H9 (cell line): Measurements from ENCODE around the gene SCN3A. TPM values are rescaled to one million over a fixed set of nuclear protein-coding genes. Genes with fewer than 3 reads are reported as not detected.

Experiments
- DNase-seq: peaks from one replicate; pipeline ENCODE4 v3.0.0-alpha.2; 2017
- H2AFZ ChIP-seq: one replicate; pipeline ENCODE4 v1.6.1; 2013; ENCODE audit warnings: mild to moderate bottlenecking, low read length, control low read depth, moderate library complexity
- H2AK5ac ChIP-seq: 2 replicates; pipeline ENCODE4 v1.6.1; 2013; ENCODE audit warnings: low read length, control low read depth, mixed read lengths; ENCODE audit not compliant: insufficient read length
- H2BK120ac ChIP-seq: one replicate; pipeline ENCODE4 v1.6.1; 2013; ENCODE audit warnings: low read depth, mild to moderate bottlenecking, low read length, control low read depth, inconsistent platforms; ENCODE audit not compliant: poor library complexity, severe bottlenecking
- H2BK12ac ChIP-seq: 2 replicates; pipeline ENCODE4 v1.6.1; 2013; ENCODE audit warnings: low read length, control low read depth, mixed read lengths, low read depth; ENCODE audit not compliant: insufficient read length
- H2BK15ac ChIP-seq: 2 replicates; pipeline ENCODE4 v1.6.1; 2013; ENCODE audit warnings: low read depth, low read length, control low read depth
- H2BK20ac ChIP-seq: one replicate; pipeline ENCODE4 v1.6.1; 2013; ENCODE audit warnings: low read depth, mild to moderate bottlenecking, low read length, control low read depth, inconsistent platforms; ENCODE audit not compliant: poor library complexity, severe bottlenecking
- H2BK5ac ChIP-seq: 2 replicates; pipeline ENCODE4 v1.6.1; 2013; ENCODE audit warnings: low read length, control low read depth, mixed read lengths; ENCODE audit not compliant: insufficient read length
- H3K14ac ChIP-seq: 2 replicates; pipeline ENCODE4 v1.6.1; 2013; ENCODE audit warnings: low read length, control low read depth; ENCODE audit not compliant: insufficient read depth
- H3K18ac ChIP-seq: 2 replicates; pipeline ENCODE4 v1.6.1; 2013; ENCODE audit warnings: low read depth, mild to moderate bottlenecking, mixed read lengths, low read length, control low read depth; ENCODE audit not compliant: insufficient read length
- H3K23ac ChIP-seq: 2 replicates; pipeline ENCODE4 v1.6.1; 2013; ENCODE audit warnings: low read length, control low read depth, mixed read lengths, low read depth; ENCODE audit not compliant: insufficient read length
- H3K23me2 ChIP-seq: 2 replicates; pipeline ENCODE4 v1.6.1; 2013; ENCODE audit warnings: low read depth, mild to moderate bottlenecking, mixed read lengths, low read length, control low read depth; ENCODE audit not compliant: insufficient read length, poor library complexity, severe bottlenecking
- H3K27ac ChIP-seq: 2 replicates; pipeline ENCODE4 v1.5.1; 2013; ENCODE audit warnings: low read length, control low read depth, mixed read lengths, low read depth; ENCODE audit not compliant: insufficient read length
- H3K27me3 ChIP-seq: 2 replicates; pipeline ENCODE4 v1.6.1; 2013; ENCODE audit warnings: low read length, control low read depth, inconsistent platforms; ENCODE audit not compliant: insufficient read depth
- H3K4ac ChIP-seq: 2 replicates; pipeline ENCODE4 v1.6.1; 2013; ENCODE audit warnings: low read depth, mild to moderate bottlenecking, control low read depth, inconsistent platforms, low read length, moderate library complexity
- H3K4me1 ChIP-seq: 2 replicates; pipeline ENCODE4 v1.6.1; 2013; ENCODE audit warnings: low read length, control low read depth, inconsistent platforms; ENCODE audit not compliant: insufficient read depth
- H3K4me2 ChIP-seq: 2 replicates; pipeline ENCODE4 v1.6.1; 2013; ENCODE audit warnings: low read length, control low read depth, mixed read lengths; ENCODE audit not compliant: insufficient read length, insufficient read depth
- H3K56ac ChIP-seq: 2 replicates; pipeline ENCODE4 v1.6.1; 2013; ENCODE audit warnings: low read depth, mild to moderate bottlenecking, mixed read lengths, low read length, control low read depth; ENCODE audit not compliant: insufficient read length
- H3K79me1 ChIP-seq: 2 replicates; pipeline ENCODE4 v1.6.1; 2013; ENCODE audit warnings: low read depth, mild to moderate bottlenecking, moderate library complexity, low read length, control low read depth, inconsistent platforms; ENCODE audit not compliant: insufficient read depth, poor library complexity, severe bottlenecking
- H3K79me2 ChIP-seq: 2 replicates; pipeline ENCODE4 v1.6.1; 2013; ENCODE audit warnings: low read length, control low read depth, inconsistent platforms; ENCODE audit not compliant: insufficient read depth
- H3K9ac ChIP-seq: 2 replicates; pipeline ENCODE4 v1.6.1; 2013; ENCODE audit warnings: low read length, control low read depth, mixed read lengths; ENCODE audit not compliant: insufficient read length; ENCODE audit errors: extremely low read depth
- H3K9me3 ChIP-seq: one replicate; pipeline ENCODE4 v1.6.1; 2013; ENCODE audit warnings: low read depth, low read length, inconsistent platforms; ENCODE audit not compliant: control insufficient read depth
- H3T11ph ChIP-seq: one replicate; pipeline ENCODE4 v1.6.1; 2013; ENCODE audit warnings: mild to moderate bottlenecking, low read length, control low read depth, inconsistent platforms
- H4K20me1 ChIP-seq: one replicate; pipeline ENCODE4 v1.6.1; 2013; ENCODE audit not compliant: control insufficient read depth, insufficient read length, insufficient read depth
- H4K5ac ChIP-seq: 2 replicates; pipeline ENCODE4 v1.6.1; 2013; ENCODE audit warnings: low read depth, mild to moderate bottlenecking, mixed read lengths, low read length, control low read depth; ENCODE audit not compliant: insufficient read length
- H4K8ac ChIP-seq: replicated peaks from 2 replicates; pipeline ENCODE4 v1.6.1; 2013; ENCODE audit warnings: low read length, control low read depth, mixed read lengths, low read depth; ENCODE audit not compliant: insufficient read length
- H4K91ac ChIP-seq: 2 replicates; pipeline ENCODE4 v1.6.1; 2013; ENCODE audit warnings: low read depth, mild to moderate bottlenecking, moderate library complexity, mixed read lengths, low read length, control low read depth; ENCODE audit not compliant: insufficient read length
- H3K27ac Mint-ChIP-seq, 3 experiments: 2 replicates in 2 of 3; 3 replicates in 1 of 3; pipeline ENCODE4 v1.8.0; 2020 to 2021; ENCODE audit warnings: mixed read lengths in 3 of 3, mild to moderate bottlenecking in 1 of 3, moderate library complexity in 1 of 3
- H3K27me3 Mint-ChIP-seq: 2 replicates; pipeline ENCODE4 v1.8.0; 2021; ENCODE audit warnings: low read depth, mild to moderate bottlenecking, moderate library complexity, mixed read lengths
- H3K36me3 Mint-ChIP-seq, 3 experiments: 2 replicates in 2 of 3; 3 replicates in 1 of 3; pipeline ENCODE4 v1.8.0; 2020 to 2021; ENCODE audit warnings: low read depth in 3 of 3, mixed read lengths in 3 of 3; ENCODE audit not compliant: insufficient read depth in 1 of 3
- H3K4me1 Mint-ChIP-seq, 2 experiments: 2 replicates each; pipeline ENCODE4 v1.8.0; 2020; ENCODE audit warnings: mixed read lengths in 2 of 2
- H3K4me3 Mint-ChIP-seq, 2 experiments: 2 replicates in 1 of 2; 3 replicates in 1 of 2; pipeline ENCODE4 v1.8.0; 2020 to 2021; ENCODE audit warnings: mild to moderate bottlenecking in 2 of 2, mixed read lengths in 2 of 2, moderate library complexity in 1 of 2
- H3K9me3 Mint-ChIP-seq, 2 experiments: 2 replicates in 1 of 2; 3 replicates in 1 of 2; pipeline ENCODE4 v1.8.0; 2020; ENCODE audit warnings: mild to moderate bottlenecking in 2 of 2, mixed read lengths in 2 of 2, moderate library complexity in 1 of 2
- WGBS: extraction: QIAGEN DNeasy Blood & Tissue Kit; methylation state at CpG from one replicate; pipeline ENCODE4 v1.1.7; 2013; ENCODE audit warnings: missing lambda C conversion rate, low lambda C conversion rate, mixed read lengths; ENCODE audit not compliant: insufficient read length; ENCODE audit errors: extremely low coverage; 5-methylcytosine and 5-hydroxymethylcytosine counted together
- total RNA-seq: library from RNA; stranded (reverse); gene quantifications from 2 replicates; pipeline ENCODE4 v1.2.1, GENCODE V29; 2021
- TF ChIP-seq, protein P1 (sequence below): fragments of 200-600 bp; sonication (generic); conservative IDR thresholded peaks from 3 replicates; pipeline ENCODE4 v1.8.0; 2021; ENCODE audit warnings: antibody characterized with exemption, mild to moderate bottlenecking

Gene SCN3A
- total RNA-seq, 1 experiment from 2014 or later, result not detected

DNA sequence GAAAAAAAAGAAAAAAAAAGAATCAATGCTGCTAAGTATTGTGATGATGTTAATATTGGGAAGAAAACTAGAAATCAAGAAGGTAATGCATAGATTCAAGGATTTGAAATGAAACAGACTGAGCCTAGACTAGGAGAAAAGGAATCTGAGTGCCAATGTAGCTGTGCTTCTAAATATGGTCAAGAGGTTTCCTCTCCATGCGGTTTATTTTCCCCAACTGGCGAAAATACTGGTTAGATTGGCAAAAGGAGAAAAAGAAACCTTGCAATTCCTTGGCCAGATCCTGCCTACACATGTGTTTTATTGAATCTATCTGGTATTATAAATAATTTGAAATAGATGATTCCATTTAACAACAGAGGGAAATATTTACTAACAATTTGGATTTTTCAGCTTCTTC is 5.7 kb downstream of the SCN3A start:
- H4K91ac ChIP-seq, result no peak overlapping the region
- no peak for DNase-seq
- no peaks in the 10 kb centered on the region for H3K79me2 ChIP-seq

More for the DNA sequence above, 5.7 kb downstream of the SCN3A start:
- Histone ChIP-seq H4K8ac (no peak overlapping the region), H3K27me3 (no peaks in the 10 kb centered on the region), H3K56ac (no peak overlapping the region), H2AK5ac (no peak overlapping the region), H3K27ac (no peak overlapping the region), H3K23ac (no peak overlapping the region), H3T11ph (no peak overlapping the region), H4K20me1 (no peaks in the 10 kb centered on the region), H2BK15ac (no peak overlapping the region), H4K5ac (no peak overlapping the region), H2BK5ac (no peak overlapping the region), H2BK12ac (no peak overlapping the region), H3K4me1 (no peaks in the 10 kb centered on the region; the same call in 1 of the 2 replicates), H3K79me1 (no peaks in the 10 kb centered on the region), H3K4me2 (no peak overlapping the region), H3K4ac (no peak overlapping the region), H2BK20ac (no peak overlapping the region), H3K18ac (no peak overlapping the region), H3K9me3 (no peaks in the 10 kb centered on the region), H3K14ac (no peak overlapping the region), H2AFZ (no peak overlapping the region), H3K9ac (no peak overlapping the region), H3K23me2 (no peaks in the 10 kb centered on the region), H2BK120ac (no peak overlapping the region)
- TF ChIP-seq, protein P1, sequence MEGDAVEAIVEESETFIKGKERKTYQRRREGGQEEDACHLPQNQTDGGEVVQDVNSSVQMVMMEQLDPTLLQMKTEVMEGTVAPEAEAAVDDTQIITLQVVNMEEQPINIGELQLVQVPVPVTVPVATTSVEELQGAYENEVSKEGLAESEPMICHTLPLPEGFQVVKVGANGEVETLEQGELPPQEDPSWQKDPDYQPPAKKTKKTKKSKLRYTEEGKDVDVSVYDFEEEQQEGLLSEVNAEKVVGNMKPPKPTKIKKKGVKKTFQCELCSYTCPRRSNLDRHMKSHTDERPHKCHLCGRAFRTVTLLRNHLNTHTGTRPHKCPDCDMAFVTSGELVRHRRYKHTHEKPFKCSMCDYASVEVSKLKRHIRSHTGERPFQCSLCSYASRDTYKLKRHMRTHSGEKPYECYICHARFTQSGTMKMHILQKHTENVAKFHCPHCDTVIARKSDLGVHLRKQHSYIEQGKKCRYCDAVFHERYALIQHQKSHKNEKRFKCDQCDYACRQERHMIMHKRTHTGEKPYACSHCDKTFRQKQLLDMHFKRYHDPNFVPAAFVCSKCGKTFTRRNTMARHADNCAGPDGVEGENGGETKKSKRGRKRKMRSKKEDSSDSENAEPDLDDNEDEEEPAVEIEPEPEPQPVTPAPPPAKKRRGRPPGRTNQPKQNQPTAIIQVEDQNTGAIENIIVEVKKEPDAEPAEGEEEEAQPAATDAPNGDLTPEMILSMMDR, result no peak
- H3K4me1 Mint-ChIP-seq, result peaks cover 11 to 15% of the 10 kb centered on the region in 2 experiments
- WGBS, result no CpG with 5 or more reads among the region's 2 CpGs
- no peaks in the 10 kb centered on the region for H3K36me3 Mint-ChIP-seq
- H3K27me3 Mint-ChIP-seq, result no peaks in the 10 kb centered on the region
- no peak overlapping the region for H3K4me3 Mint-ChIP-seq
- peak overlapping the region in 2 of 3 experiments; percentile 27 to 64; a peak in 4 of 7 replicates for H3K27ac Mint-ChIP-seq
- no peaks in the 10 kb centered on the region for H3K9me3 Mint-ChIP-seq
